MCF 10A (cell line): ENCODE data around the gene UNC13B. TPM values are rescaled to one million over a fixed set of nuclear protein-coding genes. Genes with fewer than 3 reads are reported as not detected.
"Not testable (repeated sequence)": the region's sequence is repeated elsewhere in the genome, so short reads cannot be mapped to it uniquely, and the experiment has no call there.

Experiments
- BruUV-seq: library from RNA; stranded (reverse); fragments of 400-500 nt; replicated peaks from 2 replicates; lab custom pipeline; 2021; lab: Mats Ljungman, UMichigan
- CTCF ChIA-PET: fragments of 300-600 bp; sonication (Branson Sonifier 250); formaldehyde crosslinking; extraction: SDS; loops from one replicate; lab custom pipeline; 2021; ENCODE audit warnings: antibody characterized with exemption, inconsistent platforms; lab: Yijun Ruan, JAX
- POLR2A ChIA-PET: fragments of 300-600, 350-650 bp; sonication (Branson Sonifier 250); formaldehyde crosslinking; extraction: SDS; loops from one replicate; lab custom pipeline; 2020; ENCODE audit warnings: antibody characterized with exemption, inconsistent platforms; lab: Yijun Ruan, JAX
- DNase-seq: peaks from one replicate; pipeline ENCODE4 v3.0.0-alpha.2; 2018; ENCODE audit not compliant: unreplicated experiment
- H3K27ac Mint-ChIP-seq: one replicate; pipeline ENCODE4 v1.8.0; 2022; ENCODE audit warnings: mild to moderate bottlenecking, low read depth, mixed read lengths; ENCODE audit not compliant: unreplicated experiment
- H3K27me3 Mint-ChIP-seq: one replicate; pipeline ENCODE4 v1.8.0; 2022; ENCODE audit warnings: mixed read lengths; ENCODE audit not compliant: insufficient read depth, unreplicated experiment
- H3K36me3 Mint-ChIP-seq: one replicate; pipeline ENCODE4 v1.8.0; 2022; ENCODE audit warnings: mild to moderate bottlenecking, moderate library complexity, mixed read lengths; ENCODE audit not compliant: insufficient read depth, unreplicated experiment
- H3K4me1 Mint-ChIP-seq: one replicate; pipeline ENCODE4 v1.8.0; 2022; ENCODE audit warnings: mixed read lengths; ENCODE audit not compliant: insufficient read depth, unreplicated experiment
- H3K4me3 Mint-ChIP-seq: one replicate; pipeline ENCODE4 v1.8.0; 2022; ENCODE audit warnings: mild to moderate bottlenecking, moderate library complexity, mixed read lengths; ENCODE audit not compliant: unreplicated experiment
- H3K9me3 Mint-ChIP-seq: one replicate; pipeline ENCODE4 v1.8.0; 2022; ENCODE audit warnings: mixed read lengths; ENCODE audit not compliant: unreplicated experiment
- intact Hi-C: fragments of 100-400 bp; cut with micrococcal nuclease; formaldehyde crosslinking; loops from 2 replicates; pipeline ENCODE4 v1.14.1; 2022
- total RNA-seq: library from RNA; stranded (reverse); gene quantifications from 2 replicates; pipeline ENCODE4 v1.2.3, GENCODE V29; 2022
- TF ChIP-seq, protein P1 (sequence below): fragments of 200-600 bp; IDR thresholded peaks from one replicate; pipeline ENCODE4 v1.8.0; 2022; ENCODE audit warnings: antibody characterized with exemption, mild to moderate bottlenecking; ENCODE audit not compliant: unreplicated experiment

Gene UNC13B
- total RNA-seq, 1 experiment from 2014 or later: 22.9 TPM

DNA sequence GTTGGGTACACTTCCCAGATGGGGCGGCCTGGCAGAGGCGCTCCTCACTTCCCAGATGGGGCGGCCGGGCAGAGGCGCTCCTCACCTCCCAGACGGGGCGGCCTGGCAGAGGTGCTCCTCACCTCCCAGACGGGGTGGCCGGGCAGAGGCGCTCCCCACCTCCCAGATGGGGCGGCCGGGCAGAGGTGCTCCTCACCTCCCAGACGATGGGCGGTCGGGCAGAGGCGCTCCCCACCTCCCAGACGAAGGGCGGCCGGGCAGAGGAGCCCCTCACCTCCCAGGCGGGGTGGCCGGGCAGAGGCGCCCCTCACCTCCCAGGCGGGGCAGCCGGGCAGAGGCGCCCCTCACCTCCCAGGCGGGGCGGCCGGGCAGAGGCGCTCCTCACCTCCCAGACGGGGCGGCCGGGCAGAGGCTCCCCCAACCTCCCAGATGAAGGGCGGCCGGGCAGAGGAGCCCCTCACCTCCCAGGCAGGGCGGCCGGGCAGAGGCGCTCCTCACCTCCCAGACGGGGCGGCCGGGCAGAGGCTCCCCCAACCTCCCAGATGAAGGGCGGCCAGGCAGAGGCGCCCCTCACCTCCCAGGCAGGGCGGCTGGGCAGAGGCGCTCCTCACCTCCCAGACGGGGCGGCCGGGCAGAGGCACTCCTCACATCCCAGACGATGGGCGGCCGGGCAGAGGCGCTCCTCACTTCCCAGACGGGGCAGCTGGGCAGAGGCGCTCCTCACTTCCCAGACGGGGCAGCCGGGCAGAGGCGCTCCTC is 21.4 kb downstream of the UNC13B start:
- intact Hi-C loops, H3K4me1 Mint-ChIP-seq, H3K36me3 Mint-ChIP-seq, H3K9me3 Mint-ChIP-seq, POLR2A ChIA-PET, CTCF ChIA-PET, H3K4me3 Mint-ChIP-seq, H3K27ac Mint-ChIP-seq, DNase-seq, BruUV-seq, H3K27me3 Mint-ChIP-seq: not testable (repeated sequence)

DNA sequence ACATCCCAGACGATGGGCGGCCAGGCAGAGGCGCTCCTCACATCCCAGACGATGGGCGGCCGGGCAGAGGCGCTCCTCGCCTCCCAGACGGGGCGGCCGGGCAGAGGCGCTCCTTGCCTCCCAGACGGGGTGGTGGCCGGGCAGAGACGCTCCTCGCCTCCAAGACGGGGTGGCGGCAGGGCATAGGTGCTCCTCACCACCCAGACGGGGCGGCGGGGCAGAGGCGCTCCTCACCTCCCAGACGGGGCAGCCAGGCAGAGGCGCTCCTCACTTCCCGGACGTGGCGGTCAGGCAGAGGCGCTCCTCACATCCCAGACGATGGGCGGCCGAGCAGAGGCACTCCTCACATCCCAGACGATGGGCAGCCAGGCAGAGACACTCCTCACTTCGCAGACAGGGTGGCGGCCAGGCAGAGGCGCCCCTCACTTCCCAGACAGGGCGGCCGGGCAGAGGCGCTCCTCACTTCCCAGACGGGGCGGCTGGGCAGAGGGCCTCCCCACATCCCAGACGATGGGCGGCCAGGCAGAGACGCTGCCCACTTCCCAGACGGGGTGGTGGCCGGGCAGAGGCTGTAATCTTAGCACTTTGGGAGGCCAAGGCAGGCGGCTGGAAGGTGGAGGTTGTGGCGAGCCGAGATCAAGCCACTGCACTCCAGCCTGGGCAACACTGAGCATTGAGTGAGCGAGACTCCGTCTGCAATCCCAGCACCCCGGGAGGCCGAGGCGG is 22.1 kb downstream of the UNC13B start:
- H3K9me3 Mint-ChIP-seq: not testable (repeated sequence)

DNA sequence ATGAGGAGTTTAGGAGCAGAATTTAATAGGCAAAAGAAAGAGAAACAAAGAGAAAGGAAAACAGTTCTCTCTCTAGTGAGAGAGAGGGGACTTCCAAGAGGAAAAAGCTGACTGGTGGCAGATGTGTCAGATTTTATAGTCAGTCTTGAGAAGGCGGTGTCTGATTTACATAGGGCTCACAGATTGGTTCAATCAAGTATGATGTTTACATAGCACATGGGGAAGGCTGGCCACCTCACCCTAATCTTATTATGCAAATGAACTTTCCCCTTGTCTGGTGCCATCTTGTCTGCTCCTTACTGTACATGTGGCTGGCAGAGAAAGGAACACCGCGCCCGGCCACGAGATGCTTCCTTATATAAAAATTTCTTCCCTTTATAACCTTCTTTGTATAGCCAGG is 24.7 kb downstream of the UNC13B start:
- BruUV-seq: no TSS peak
- peaks cover 3% of the 10 kb centered on the region for H3K9me3 Mint-ChIP-seq
- ChIA-PET POLR2A (no interaction called here), CTCF (no interaction called here)
- TF ChIP-seq, protein P1, sequence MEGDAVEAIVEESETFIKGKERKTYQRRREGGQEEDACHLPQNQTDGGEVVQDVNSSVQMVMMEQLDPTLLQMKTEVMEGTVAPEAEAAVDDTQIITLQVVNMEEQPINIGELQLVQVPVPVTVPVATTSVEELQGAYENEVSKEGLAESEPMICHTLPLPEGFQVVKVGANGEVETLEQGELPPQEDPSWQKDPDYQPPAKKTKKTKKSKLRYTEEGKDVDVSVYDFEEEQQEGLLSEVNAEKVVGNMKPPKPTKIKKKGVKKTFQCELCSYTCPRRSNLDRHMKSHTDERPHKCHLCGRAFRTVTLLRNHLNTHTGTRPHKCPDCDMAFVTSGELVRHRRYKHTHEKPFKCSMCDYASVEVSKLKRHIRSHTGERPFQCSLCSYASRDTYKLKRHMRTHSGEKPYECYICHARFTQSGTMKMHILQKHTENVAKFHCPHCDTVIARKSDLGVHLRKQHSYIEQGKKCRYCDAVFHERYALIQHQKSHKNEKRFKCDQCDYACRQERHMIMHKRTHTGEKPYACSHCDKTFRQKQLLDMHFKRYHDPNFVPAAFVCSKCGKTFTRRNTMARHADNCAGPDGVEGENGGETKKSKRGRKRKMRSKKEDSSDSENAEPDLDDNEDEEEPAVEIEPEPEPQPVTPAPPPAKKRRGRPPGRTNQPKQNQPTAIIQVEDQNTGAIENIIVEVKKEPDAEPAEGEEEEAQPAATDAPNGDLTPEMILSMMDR: no peak
- H3K27me3 Mint-ChIP-seq: no peaks in the 10 kb centered on the region
- H3K36me3 Mint-ChIP-seq: no peaks in the 10 kb centered on the region
- DNase-seq: no peak
- no peak overlapping the region for H3K4me3 Mint-ChIP-seq
- no peak overlapping the region for H3K27ac Mint-ChIP-seq
- H3K4me1 Mint-ChIP-seq: no peaks in the 10 kb centered on the region
- intact Hi-C loops: loop anchor here (5.0 kb wide), 1 partner anchor 51 kb away; no protein-coding TSS in a partner anchor

More for the DNA sequence above, 22.1 kb downstream of the UNC13B start:
- H3K4me1 Mint-ChIP-seq, BruUV-seq, H3K4me3 Mint-ChIP-seq, intact Hi-C loops, H3K36me3 Mint-ChIP-seq, H3K27ac Mint-ChIP-seq, DNase-seq, CTCF ChIA-PET, H3K27me3 Mint-ChIP-seq, POLR2A ChIA-PET: not testable (repeated sequence)

DNA sequence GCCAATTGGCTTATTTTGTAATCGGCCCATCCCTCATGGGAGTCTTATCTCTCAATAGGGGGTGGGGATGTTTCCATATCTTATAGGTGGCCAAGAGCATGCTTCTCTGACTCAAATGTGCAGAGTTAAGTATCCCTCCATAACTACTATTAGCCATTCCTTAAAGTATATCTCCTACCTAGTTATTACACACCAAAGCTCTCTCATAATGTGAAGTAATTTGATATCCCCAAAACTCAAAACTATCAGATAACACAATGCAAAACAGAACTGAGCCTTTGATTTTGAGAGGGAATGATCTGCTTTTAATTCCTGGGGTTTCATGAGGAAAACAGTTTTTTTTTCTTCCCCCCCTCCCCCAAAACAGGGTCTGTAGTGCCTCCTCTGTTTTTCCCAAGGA is 28.4 kb downstream of the UNC13B start:
- TF ChIP-seq, protein P1: no peak
- ChIA-PET POLR2A (no interaction called here), CTCF (interaction anchor here (0.6 kb wide), 1 partner anchor 74 kb away, joined by 3 read pairs; no protein-coding TSS in a partner anchor)
- no peaks in the 10 kb centered on the region for H3K4me1 Mint-ChIP-seq
- H3K27me3 Mint-ChIP-seq: no peaks in the 10 kb centered on the region
- no peaks in the 10 kb centered on the region for H3K36me3 Mint-ChIP-seq
- intact Hi-C loops: no loop called here
- H3K27ac Mint-ChIP-seq: no peak overlapping the region
- H3K4me3 Mint-ChIP-seq: no peak overlapping the region
- no peak for DNase-seq
- peaks cover 13% of the 10 kb centered on the region for H3K9me3 Mint-ChIP-seq
- no TSS peak for BruUV-seq

DNA sequence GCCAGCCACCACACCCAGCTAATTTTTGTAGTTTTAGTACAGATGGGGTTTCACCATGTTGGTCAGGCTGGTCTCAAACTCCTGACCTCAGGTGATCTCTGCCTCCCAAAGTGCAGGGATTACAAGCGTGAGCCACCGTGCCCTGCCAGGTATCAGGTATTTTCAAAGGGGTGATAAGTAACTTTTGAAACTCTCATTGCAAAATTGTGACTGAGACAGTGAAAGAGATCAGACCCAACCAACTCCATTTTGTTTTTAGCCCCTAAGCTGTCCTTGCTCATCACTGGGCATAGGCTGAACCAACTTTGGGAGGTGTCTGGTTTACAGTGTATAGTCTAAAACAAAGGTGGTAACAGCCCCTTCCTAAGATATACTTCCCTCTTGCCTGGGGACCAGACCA is 29.3 kb downstream of the UNC13B start:
- no TSS peak for BruUV-seq
- POLR2A ChIA-PET: no interaction called here
- Mint-ChIP-seq H3K4me3 (no peak overlapping the region), H3K36me3 (no peaks in the 10 kb centered on the region), H3K27ac (no peak overlapping the region), H3K4me1 (no peaks in the 10 kb centered on the region), H3K27me3 (no peaks in the 10 kb centered on the region), H3K9me3 (peaks cover 13% of the 10 kb centered on the region)
- intact Hi-C loops: no loop called here
- DNase-seq: no peak
- CTCF ChIA-PET: interaction anchor here (0.6 kb wide), 1 partner anchor 94 kb away, joined by 3 read pairs; the partner anchor contains the start of gene PIGO
- TF ChIP-seq, protein P1: no peak
